Transverse colon (tissue), 4 donors: ENCODE results near the gene B4GALNT3. TPM values are rescaled to one million over a fixed set of nuclear protein-coding genes. Genes with fewer than 3 reads are reported as not detected.

ENCODE experiments used
- DNase-seq: peaks from one replicate; pipeline ENCODE4 v3.0.0-alpha.2; 2019
- H3K27ac ChIP-seq, 4 donors: fragments of 200-600 bp; sonication (generic); 2 replicates each; pipeline ENCODE4 v1.5.1; 2016 to 2018; ENCODE audit warnings: inconsistent platforms in 4 of 4
- H3K27me3 ChIP-seq: fragments of 200-600 bp; sonication (generic); 2 replicates; pipeline ENCODE4 v1.5.1; 2017; ENCODE audit warnings: inconsistent platforms
- H3K36me3 ChIP-seq, 4 donors: fragments of 200-600 bp; sonication (generic); 2 replicates each; pipeline ENCODE4 v1.5.1; 2017 to 2019; ENCODE audit warnings: inconsistent platforms in 4 of 4
- H3K4me1 ChIP-seq, 4 donors: fragments of 200-600 bp; sonication (generic); 2 replicates each; pipeline ENCODE4 v1.5.1; 2017 to 2020; ENCODE audit warnings: inconsistent platforms in 4 of 4
- H3K4me3 ChIP-seq, 4 donors: fragments of 200-600 bp; sonication (generic); 1 replicate in 1 of 4; 2 replicates in 3 of 4; pipeline versions ENCODE4 v1.5.1 to v1.6.1; 2017 to 2019; ENCODE audit warnings: inconsistent platforms in 4 of 4
- H3K9me3 ChIP-seq, 2 donors: fragments of 200-600 bp; sonication (generic); 2 replicates each; pipeline ENCODE4 v1.5.1; 2017 to 2019; ENCODE audit warnings: inconsistent platforms in 2 of 2
- CTCF ChIP-seq, 5 experiments: fragments of 200-600 bp in 3 of 5; fragments of 450-650 bp in 2 of 5; sonication (generic) in 3 of 5; IDR thresholded peaks; 1 replicate in 2 of 5; 2 replicates in 3 of 5; pipeline ENCODE4 v1.5.1; 2016 to 2017; ENCODE audit warnings: antibody characterized with exemption in 5 of 5, inconsistent platforms in 3 of 5, mild to moderate bottlenecking in 2 of 5, moderate library complexity in 1 of 5
- EP300 ChIP-seq: sonication (generic); formaldehyde crosslinking; IDR thresholded peaks from one replicate; pipeline ENCODE4 v1.6.1; 2017; ENCODE audit warnings: antibody characterized with exemption, low read depth
- POLR2A ChIP-seq: fragments of 450-650 bp; IDR thresholded peaks from one replicate; pipeline ENCODE4 v1.6.1; 2016; ENCODE audit warnings: antibody characterized with exemption, mild to moderate bottlenecking, moderate library complexity
- POLR2AphosphoS5 ChIP-seq, 3 donors: sonication (generic); formaldehyde crosslinking; IDR thresholded peaks; one replicate each; pipeline ENCODE4 v1.6.1; 2016; ENCODE audit warnings: antibody characterized with exemption in 3 of 3
- WGBS, 2 donors: methylation state at CpG; one replicate each; pipeline ENCODE4 v1.1.5; 2018; ENCODE audit warnings: low coverage in 1 of 2; 5-methylcytosine and 5-hydroxymethylcytosine counted together
- in situ Hi-C, 4 donors: fragments of 200-750 bp; cut with MboI; loops; one replicate each; pipeline versions ENCODE4 v1.15.0 to v1.15.1; 2017; ENCODE audit warnings: low sequenced_read_pairs in 3 of 4, low pct_ligation_motif_present in 1 of 4, low pct_unique_long_range_greater_than_20kb in 1 of 4
- intact Hi-C: fragments of 100-400 bp; cut with DNase I; formaldehyde crosslinking; loops from one replicate; pipeline ENCODE4 v1.15.1; 2023; ENCODE audit warnings: low total_unique reads
- total RNA-seq, 4 donors: library from RNA; depleted of rRNA; stranded (reverse); fragments of >200 nt; gene quantifications; one replicate each; pipeline ENCODE4 v1.1.0, GENCODE V29; 2016

The B4GALNT3 gene
- total RNA-seq, 4 donors from 2014 or later = 49.8 to 166 (median 93.4) TPM

DNA sequence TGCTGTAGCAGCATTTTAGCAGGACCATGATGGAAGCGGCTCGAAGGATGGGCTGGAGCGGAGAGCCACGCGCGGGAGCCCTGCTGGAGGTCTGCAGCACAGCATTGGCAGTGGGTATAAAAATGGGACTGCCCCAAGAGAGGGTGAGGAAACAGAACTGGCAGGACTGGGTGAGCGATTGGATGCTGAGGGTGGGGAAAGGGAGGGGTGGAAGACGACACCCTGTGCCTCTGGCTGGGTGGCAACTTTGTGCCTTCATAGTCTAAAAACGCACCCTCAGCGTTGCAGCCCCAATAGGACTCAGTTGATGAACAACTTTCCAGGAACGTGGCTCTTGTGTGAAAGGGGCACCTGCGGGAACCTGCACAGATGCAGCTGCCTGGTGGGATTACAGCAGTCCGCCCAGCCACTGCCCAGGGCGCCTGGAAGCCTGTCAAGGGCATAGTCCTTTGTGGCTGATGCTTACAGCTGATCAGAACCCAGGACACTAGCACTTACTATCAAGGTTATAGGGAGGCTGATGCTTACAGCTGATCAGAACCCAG is 130.5 kb downstream of the B4GALNT3 start:
- in situ Hi-C loops = loop anchor here in 1 of 4 donors (25.0 kb wide), 1 partner anchor 147 kb away; no protein-coding TSS in a partner anchor
- WGBS, 2 donors = 83 to 87% methylated on average over 6 to 14 of the region's 14 CpGs
- intact Hi-C loops = no loop called here
- Histone ChIP-seq H3K27ac (no peak overlapping the region), H3K36me3 (no peaks in the 10 kb centered on the region), H3K9me3 (no peaks in the 10 kb centered on the region), H3K4me3 (no peak overlapping the region), H3K27me3 (no peaks in the 10 kb centered on the region), H3K4me1 (no peaks in the 10 kb centered on the region)
- DNase-seq = no peak
- TF ChIP-seq POLR2AphosphoS5 (IDR thresholded peaks at IDR 0.05) (no peak), POLR2A (no peak), EP300 (no peak), CTCF (IDR thresholded peaks at IDR 0.05) (no peak)

DNA sequence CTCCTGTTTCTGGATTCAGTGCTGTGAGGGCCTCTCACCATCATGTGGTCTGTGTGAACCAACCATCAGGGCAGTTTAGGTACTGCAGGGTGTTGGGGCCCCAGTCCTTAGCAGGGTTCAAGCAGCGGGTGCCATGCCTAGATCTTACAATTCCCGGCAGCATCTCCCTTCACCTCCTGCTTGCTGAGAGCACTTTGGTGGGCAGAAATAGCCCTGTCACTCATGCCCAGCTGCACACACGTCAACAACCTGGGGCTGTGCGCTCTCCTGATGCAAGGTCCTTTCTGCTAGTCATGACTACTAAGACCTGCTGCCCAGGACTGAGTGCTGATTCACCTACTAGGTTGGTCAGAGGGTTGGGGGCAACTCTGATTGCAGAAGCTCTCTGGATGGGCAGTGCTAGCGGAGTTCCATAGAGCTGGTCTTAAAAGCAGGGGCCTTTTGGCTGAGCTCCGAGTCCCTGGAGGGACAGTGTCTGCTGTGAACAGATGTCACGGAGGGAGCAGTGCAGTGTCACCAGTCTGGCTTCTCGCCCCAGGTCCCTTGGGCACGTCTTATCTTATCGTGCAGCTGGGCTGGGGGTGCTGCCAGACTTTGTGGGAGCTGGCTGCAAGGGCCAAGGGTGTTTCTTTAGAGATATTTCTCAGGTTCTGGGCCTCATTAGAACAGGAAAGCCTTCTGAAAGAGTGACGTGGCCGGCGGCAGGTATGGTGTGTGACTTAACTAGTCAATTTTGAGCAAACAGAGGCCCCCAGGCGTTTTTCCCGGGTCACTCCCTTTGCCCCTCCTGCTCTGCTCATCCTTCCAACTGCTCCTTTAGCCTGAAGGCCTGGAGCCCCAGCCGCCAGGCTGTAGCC is 131.7 kb downstream of the B4GALNT3 start:
- no peaks in the 10 kb centered on the region for H3K9me3 ChIP-seq
- H3K27ac ChIP-seq = no peak overlapping the region
- H3K4me3 ChIP-seq = no peak overlapping the region
- in situ Hi-C loops = loop anchor here in 1 of 4 donors (25.0 kb wide), 1 partner anchor 146 kb away; no protein-coding TSS in a partner anchor
- no peaks in the 10 kb centered on the region for H3K4me1 ChIP-seq
- H3K27me3 ChIP-seq = no peaks in the 10 kb centered on the region
- no peaks in the 10 kb centered on the region for H3K36me3 ChIP-seq
- DNase-seq = no peak
- TF ChIP-seq CTCF (IDR thresholded peaks at IDR 0.05) (no peak), EP300 (no peak), POLR2A (no peak), POLR2AphosphoS5 (IDR thresholded peaks at IDR 0.05) (no peak)
- intact Hi-C loops = no loop called here
- 74 to 94% methylated on average over 3 to 16 of the region's 16 CpGs for WGBS, 2 donors

GRCh38 chr12:592024-592505 is 132.3 kb downstream of the B4GALNT3 start:
- Histone ChIP-seq H3K4me3 (no peak overlapping the region), H3K27me3 (no peaks in the 10 kb centered on the region), H3K9me3 (no peaks in the 10 kb centered on the region), H3K36me3 (no peaks in the 10 kb centered on the region), H3K4me1 (no peaks in the 10 kb centered on the region), H3K27ac (no peak overlapping the region)
- in situ Hi-C loops = loop anchor here in 1 of 4 donors (25.0 kb wide), 1 partner anchor 145 kb away; no protein-coding TSS in a partner anchor
- intact Hi-C loops = no loop called here
- DNase-seq = no peak
- no peak for TF ChIP-seq CTCF (IDR thresholded peaks at IDR 0.05)
- TF ChIP-seq POLR2A = no peak
- TF ChIP-seq POLR2AphosphoS5 (IDR thresholded peaks at IDR 0.05) = no peak
- no peak for TF ChIP-seq EP300
- WGBS, 2 donors = 92 to 100% methylated on average over 5 to 11 of the region's 11 CpGs

GRCh38 chr12:593396-594270 is 133.9 kb downstream of the B4GALNT3 start:
- H3K4me3 ChIP-seq = no peak overlapping the region
- intact Hi-C loops = no loop called here
- no peak for DNase-seq
- TF ChIP-seq CTCF (IDR thresholded peaks at IDR 0.05) = no peak
- WGBS, 2 donors = 83 to 87% methylated on average over 3 to 7 of the region's 7 CpGs
- no peaks in the 10 kb centered on the region for H3K36me3 ChIP-seq
- in situ Hi-C loops = loop anchor here in 1 of 4 donors (25.0 kb wide), 1 partner anchor 144 kb away; no protein-coding TSS in a partner anchor
- H3K27me3 ChIP-seq = no peaks in the 10 kb centered on the region
- no peak overlapping the region for H3K27ac ChIP-seq
- no peaks in the 10 kb centered on the region for H3K9me3 ChIP-seq
- no peaks in the 10 kb centered on the region for H3K4me1 ChIP-seq
